Measurements from ENCODE around the gene TRPM3.
"Not testable (repeated sequence)": the region's sequence is repeated elsewhere in the genome, so short reads cannot be mapped to it uniquely, and the experiment has no call there.

TRPM3 gene

GRCh38 chr9:70654144-70654543, 467.3 kb downstream of the TRPM3 start:
- DNase-seq (ENCODE audit: low read depth): no peak

- DNase-seq (ENCODE audit: low read depth): not testable (repeated sequence)
Measured at GRCh38 chr9:70644627-70645026, 476.8 kb downstream of the TRPM3 start.

GRCh38 chr9:70642341-70642740, 479.1 kb downstream of the TRPM3 start:
- DNase-seq (ENCODE audit: low read depth): no peak

- no peak for DNase-seq (ENCODE audit: low read depth)
Measured at GRCh38 chr9:70641631-70642030, 479.8 kb downstream of the TRPM3 start.

GRCh38 chr9:70641031-70641430, 480.4 kb downstream of the TRPM3 start:
- DNase-seq (ENCODE audit: low read depth): no peak

- DNase-seq (ENCODE audit: low read depth): no peak
Measured at GRCh38 chr9:70639853-70640814, 481.3 kb downstream of the TRPM3 start.

GRCh38 chr9:70635790-70636189, 485.6 kb downstream of the TRPM3 start:
- DNase-seq (ENCODE audit: low read depth): no peak

GRCh38 chr9:70634696-70635095, 486.7 kb downstream of the TRPM3 start:
- no peak for DNase-seq (ENCODE audit: low read depth)

- no peak for DNase-seq (ENCODE audit: low read depth)
Measured at GRCh38 chr9:70630971-70631370, 490.4 kb downstream of the TRPM3 start.

- DNase-seq (ENCODE audit: low read depth): not testable (repeated sequence)
Measured at GRCh38 chr9:70629080-70629685, 492.2 kb downstream of the TRPM3 start.

- DNase-seq (ENCODE audit: low read depth): no peak
Measured at GRCh38 chr9:70625078-70625477, 496.3 kb downstream of the TRPM3 start.

- DNase-seq (ENCODE audit: low read depth): no peak
Measured at GRCh38 chr9:70618784-70619183, 502.6 kb downstream of the TRPM3 start.

GRCh38 chr9:70617033-70617828, 504.2 kb downstream of the TRPM3 start:
- DNase-seq (ENCODE audit: low read depth): no peak

- no peak for DNase-seq (ENCODE audit: low read depth)
Measured at GRCh38 chr9:70616228-70616990, 505.0 kb downstream of the TRPM3 start.

GRCh38 chr9:70615464-70616138, 505.8 kb downstream of the TRPM3 start:
- no peak for DNase-seq (ENCODE audit: low read depth)

- no peak for DNase-seq (ENCODE audit: low read depth)
Measured at GRCh38 chr9:70614786-70615463, 506.5 kb downstream of the TRPM3 start.

GRCh38 chr9:70613024-70613768, 508.2 kb downstream of the TRPM3 start:
- no peak for DNase-seq (ENCODE audit: low read depth)

- DNase-seq (ENCODE audit: low read depth): no peak
Measured at GRCh38 chr9:70610287-70610644, 511.2 kb downstream of the TRPM3 start.

GRCh38 chr9:70609542-70610286, 511.7 kb downstream of the TRPM3 start:
- DNase-seq (ENCODE audit: low read depth): no peak
